ENCODE measurements around the gene PAK1. TPM values are rescaled to one million over a fixed set of nuclear protein-coding genes. Genes with fewer than 3 reads are reported as not detected.

The PAK1 gene
- total RNA-seq, 1 donor: 56.2 TPM

DNA sequence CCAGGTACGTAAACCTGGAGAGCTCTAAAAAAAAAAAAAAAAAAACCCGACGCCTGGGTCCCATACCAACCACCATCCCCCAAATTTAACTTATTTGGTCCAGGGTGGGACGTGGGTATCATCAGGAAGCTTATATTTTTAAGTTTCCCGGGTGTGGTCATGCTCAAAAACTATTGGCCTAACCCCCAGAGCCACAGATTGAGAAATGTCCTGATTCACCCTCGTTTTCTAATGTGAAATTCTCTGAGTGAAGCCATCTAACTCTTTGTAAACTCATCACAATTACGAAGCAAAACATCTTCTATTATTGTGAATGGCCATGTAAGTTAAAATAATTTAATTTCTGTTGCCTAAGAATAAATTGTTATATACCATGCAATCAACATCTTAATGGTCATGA lies 29.6 kb downstream of the PAK1 start:
- no peak for DNase-seq (ENCODE audit: low read depth)
- TF ChIP-seq CTCF (IDR thresholded peaks at IDR 0.05; ENCODE audit: insufficient read depth, low read length): no peak
- H3K4me3 ChIP-seq (ENCODE audit: low read depth, low read length): no peak overlapping the region

DNA sequence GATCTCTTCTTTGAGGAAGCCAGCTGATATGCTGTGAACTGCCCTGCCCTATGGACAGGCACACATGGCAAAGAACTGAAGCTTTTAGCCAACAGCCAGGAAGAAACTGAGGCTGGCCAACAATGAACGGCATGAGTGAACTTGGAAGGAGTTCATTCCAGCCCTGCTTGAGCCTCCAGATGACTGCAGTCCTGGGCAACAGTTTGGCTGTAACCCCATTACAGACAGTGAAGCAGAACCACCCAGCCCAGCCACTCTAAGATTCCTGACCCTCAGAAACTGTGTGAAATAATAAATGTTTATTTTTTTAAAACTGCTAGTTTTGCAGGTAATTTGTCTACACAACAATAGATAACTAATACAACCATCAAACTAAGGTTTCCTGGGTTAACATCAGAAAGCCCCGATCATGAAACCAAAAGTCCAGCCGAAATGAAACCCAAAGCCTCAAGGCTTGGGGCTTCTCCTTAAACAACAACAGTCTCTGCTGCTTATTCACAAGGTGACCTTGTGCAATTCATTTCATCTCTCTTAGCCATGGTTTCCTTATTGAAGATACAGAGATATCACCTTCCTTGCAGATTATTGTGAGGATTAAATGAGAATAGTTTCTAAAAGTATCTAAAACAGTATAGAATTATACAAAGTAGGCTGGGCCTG lies 31.4 kb downstream of the PAK1 start:
- DNase-seq (ENCODE audit: low read depth): no peak
- H3K4me3 ChIP-seq (ENCODE audit: low read depth, low read length): no peak overlapping the region
- TF ChIP-seq CTCF (IDR thresholded peaks at IDR 0.05; ENCODE audit: insufficient read depth, low read length): no peak

GRCh38 chr11:77441426-77441825 lies 32.5 kb downstream of the PAK1 start:
- DNase-seq (ENCODE audit: low read depth): no peak

GRCh38 chr11:77440678-77441077 lies 33.2 kb downstream of the PAK1 start:
- H3K4me3 ChIP-seq (ENCODE audit: low read depth, low read length): no peak overlapping the region
- no peak for DNase-seq (ENCODE audit: low read depth)
- TF ChIP-seq CTCF (IDR thresholded peaks at IDR 0.05; ENCODE audit: insufficient read depth, low read length): no peak

More at GRCh38 chr11:77441426-77441825, 32.5 kb downstream of the PAK1 start:
- H3K4me3 ChIP-seq (ENCODE audit: low read depth, low read length): no peak overlapping the region
- no peak for TF ChIP-seq CTCF (IDR thresholded peaks at IDR 0.05; ENCODE audit: insufficient read depth, low read length)

DNA sequence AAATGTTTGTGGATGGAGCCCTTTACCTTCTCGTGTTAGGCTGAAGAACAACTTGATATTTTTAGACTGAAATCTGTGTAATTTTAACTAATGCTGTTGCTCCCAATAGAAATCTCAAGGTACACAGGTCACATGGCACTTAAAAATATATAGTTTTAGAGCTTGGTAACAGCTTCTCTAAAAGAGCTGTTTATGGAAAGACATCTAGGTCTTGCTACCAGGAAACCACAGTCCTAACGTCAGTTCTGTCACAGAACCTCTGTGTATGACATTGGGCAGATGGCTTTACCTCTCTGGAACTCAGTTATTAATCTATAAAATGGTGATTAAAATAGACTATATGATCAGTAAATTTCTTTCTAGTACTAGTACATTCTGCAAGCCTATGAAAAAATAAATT lies 35.4 kb downstream of the PAK1 start:
- TF ChIP-seq CTCF (IDR thresholded peaks at IDR 0.05; ENCODE audit: insufficient read depth, low read length): no peak
- no peak overlapping the region for H3K4me3 ChIP-seq (ENCODE audit: low read depth, low read length)
- DNase-seq (ENCODE audit: low read depth): no peak

GRCh38 chr11:77436969-77437368 lies 36.9 kb downstream of the PAK1 start:
- DNase-seq (ENCODE audit: low read depth): no peak
- TF ChIP-seq CTCF (IDR thresholded peaks at IDR 0.05; ENCODE audit: insufficient read depth, low read length): no peak

DNA sequence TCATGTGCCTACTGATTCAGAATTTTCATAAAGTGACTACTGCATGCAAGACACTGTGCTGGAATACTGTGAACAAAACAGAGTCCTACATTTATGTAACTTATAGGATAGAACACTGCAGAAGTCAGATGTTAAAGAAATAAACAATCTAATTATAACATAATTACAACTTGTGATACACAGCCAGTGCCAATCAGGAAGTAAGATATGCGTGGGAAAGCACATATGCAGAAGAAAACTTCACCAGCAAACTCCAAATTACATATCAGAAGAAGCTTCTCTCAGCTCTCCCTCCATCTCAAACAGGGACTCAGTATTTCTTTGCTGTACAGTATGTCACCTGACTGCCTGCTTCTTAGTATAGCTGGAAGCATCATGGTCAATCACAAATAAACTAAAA lies 37.4 kb downstream of the PAK1 start:
- no peak overlapping the region for H3K4me3 ChIP-seq (ENCODE audit: low read depth, low read length)
- no peak for TF ChIP-seq CTCF (IDR thresholded peaks at IDR 0.05; ENCODE audit: insufficient read depth, low read length)
- DNase-seq (ENCODE audit: low read depth): no peak

More at GRCh38 chr11:77436969-77437368, 36.9 kb downstream of the PAK1 start:
- H3K4me3 ChIP-seq (ENCODE audit: low read depth, low read length): no peak overlapping the region

Measured in fibroblast of the aortic adventitia (primary cell).